ENCODE results near the gene ZRANB1.

The ZRANB1 gene

DNA sequence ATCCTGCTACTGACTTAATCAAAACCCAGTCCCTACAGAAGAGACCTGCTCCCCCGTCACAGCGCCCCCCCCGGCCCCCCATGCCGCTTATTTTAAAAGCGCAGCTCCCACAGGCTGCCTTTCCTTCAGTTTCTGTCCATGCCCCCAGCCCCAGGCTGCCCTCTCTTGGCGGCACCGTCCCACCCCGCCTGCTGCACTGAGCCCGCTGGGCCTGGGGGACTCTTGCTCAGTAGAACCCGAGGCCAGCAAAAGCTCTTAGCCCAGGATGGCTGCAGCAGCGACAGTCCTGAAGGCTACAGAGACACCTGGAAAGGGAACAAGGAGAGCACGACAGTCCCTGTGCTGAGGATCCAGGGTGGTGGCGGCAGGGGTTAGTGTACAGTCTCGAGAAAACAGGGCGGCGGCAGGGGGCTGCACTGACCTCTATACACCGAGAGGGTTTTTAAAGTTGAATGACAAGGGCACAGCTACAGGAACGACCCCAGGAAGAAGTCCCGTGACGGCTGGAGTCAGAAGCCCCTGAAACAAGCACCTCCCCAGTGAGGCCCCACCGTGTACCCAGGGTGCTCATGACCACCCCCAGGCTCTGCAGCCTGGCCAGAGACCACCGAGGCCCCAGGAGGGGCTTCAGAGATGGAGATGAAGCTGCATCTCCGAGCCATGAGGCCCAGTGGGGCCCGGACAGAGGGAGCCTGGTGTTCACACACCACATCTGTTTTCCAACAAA is 54.4 kb downstream of the ZRANB1 start:
- DNase-seq: peak; percentile 12

DNA sequence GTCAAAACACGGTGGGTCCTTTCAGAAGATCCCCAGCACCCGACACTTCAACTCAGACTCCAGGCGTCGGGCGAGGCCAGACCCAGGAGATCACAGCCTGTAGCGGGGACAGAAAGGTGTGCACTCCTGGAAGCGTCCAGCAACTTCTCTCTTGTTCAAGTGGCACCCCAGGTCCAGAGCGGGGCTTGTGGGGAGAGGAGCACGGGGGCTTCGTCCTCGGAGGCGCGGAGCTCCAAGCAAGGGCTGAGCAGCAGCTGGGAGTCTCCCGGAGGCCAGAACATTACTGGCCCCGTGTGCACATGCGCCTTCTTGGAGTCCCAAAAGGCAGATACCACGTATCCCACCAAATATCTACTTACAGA is 54.9 kb downstream of the ZRANB1 start:
- peak; percentile 10 for DNase-seq

DNA sequence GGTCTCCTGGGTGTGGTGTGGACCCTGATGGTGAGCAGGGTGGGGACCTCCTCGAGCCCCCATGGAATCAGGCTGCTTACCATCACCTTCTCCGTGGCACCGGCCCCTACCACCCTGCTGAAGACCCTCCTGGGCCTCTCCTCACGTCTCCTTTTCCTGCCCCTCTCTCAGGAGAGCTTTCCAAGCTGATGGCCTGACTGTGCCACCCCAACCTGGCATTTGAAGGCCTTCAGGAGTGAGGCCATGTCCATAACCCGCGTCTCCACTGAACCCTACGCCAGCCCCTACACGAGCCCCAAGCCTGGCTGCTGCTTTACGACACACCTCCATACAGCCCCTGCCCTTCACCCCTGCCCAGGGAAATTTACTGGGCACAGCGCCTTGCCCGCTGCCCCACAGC is 55.4 kb downstream of the ZRANB1 start:
- DNase-seq: no peak

DNA sequence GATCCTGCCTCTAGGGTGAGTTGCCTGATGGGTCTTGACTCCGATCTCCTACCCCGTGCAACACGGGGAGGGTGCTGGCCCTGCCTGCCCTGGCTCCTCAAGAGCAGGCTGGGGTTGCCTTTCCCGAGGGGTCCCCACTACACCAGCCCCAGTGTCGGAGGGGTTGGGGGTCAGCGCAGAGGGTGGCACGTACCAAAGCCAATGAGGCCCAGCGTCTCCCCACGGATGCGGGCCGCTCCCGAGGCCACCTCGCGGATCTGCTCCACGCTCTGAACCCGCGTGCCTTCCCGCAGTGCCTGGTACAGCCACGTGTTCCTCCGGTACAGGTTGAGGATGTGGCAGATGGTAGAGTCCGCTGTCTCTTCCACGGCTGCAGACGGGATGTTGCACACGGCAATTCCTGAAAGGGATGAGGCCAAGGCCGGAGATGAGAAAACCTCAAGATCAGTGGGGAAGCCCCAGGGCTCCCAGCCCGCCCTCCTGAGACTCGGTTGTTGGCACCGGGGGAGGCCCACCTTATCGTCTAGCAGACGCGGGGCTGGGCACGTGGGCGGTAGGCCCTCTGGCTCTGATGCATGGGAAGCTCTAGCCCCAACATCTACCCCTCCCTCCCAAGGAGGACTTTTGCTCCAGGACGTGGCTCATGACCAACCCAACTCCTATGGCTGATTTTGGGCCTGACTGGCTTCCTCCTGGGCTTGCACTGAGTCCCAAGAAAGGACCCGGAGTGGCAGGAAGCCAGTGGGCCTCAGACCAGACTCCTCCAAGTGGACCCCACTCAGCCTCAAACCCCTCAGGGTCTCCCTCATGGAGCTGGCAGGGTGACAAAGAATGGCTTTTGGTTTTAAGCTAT is 56.1 kb downstream of the ZRANB1 start:
- DNase-seq: peak; percentile 4

DNA sequence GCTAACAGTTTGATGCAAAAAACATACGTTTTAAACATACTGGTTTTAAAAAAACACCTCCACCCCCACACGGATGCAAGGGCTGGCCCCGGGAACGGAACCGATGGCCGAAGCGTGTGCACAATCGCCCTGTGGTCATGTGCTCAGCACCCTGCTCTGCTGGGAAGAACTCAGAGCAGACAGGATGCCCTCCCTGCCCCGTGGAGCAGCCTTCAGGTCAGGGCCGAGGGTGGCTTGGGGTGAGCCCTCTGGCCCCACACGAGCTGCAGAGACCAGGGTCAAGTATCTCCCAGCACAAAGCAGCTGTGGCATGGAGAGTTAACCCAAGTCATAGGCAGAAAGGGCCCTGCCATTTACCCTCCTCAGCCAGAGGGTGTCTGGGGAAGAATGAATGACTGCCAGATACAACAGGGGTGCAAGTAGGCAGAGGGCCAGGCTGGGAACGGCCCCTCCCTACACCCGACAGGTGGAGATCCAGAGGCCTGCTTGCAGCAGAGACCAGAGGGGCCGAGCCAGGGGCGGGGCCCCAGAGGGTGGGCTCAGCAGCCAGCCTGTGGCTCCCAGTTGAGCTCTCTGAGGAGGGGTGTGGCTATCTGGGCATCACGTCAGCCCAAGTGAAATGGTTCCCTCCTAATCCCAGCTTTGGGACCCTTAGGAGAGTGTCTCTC is 56.8 kb downstream of the ZRANB1 start:
- peak; percentile 11 for DNase-seq

DNA sequence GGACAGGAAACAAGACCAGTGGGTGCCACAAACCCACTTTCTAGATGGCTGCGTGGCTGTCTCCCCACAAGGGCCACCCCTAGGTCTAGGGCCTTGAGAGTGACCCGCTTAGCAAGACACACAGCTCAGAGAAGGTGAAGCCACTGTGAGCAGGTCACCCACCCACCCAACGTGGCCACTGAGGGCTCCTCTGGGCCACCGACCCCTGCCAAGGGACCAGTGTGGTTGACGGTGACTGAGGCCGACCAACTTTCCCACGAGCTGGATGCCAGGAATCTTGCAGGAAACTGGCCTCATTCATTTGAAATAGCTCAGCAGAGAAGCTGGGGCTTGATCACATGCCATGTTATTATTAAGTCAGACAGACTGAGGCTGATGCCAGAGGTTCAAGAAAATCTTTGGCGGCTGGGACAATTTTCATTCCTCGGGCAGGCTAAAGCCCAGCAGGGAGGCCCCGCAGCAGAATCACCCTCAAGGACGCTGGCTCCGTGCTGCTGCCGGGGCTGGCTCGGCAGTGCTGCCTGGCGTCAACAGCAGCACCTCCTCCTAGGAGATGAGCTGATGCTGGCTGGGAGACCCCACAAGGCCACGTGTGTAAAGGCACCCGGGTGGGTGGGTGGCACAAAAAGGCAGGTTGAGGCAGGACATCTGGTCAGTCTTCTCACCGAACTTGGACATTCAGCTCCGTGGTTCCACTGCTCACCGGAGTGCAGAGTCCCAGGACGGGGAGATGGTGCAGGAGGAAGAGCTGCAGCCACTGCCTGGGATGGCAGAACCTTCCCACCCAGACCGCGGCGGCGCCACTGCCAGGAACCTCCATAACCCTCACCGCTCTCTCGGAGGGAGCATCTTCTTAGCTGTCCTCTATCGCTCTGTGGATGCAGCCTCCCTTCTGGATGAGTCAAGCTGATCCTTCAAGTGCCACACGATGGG is 57.8 kb downstream of the ZRANB1 start:
- DNase-seq: peak; percentile 16

DNA sequence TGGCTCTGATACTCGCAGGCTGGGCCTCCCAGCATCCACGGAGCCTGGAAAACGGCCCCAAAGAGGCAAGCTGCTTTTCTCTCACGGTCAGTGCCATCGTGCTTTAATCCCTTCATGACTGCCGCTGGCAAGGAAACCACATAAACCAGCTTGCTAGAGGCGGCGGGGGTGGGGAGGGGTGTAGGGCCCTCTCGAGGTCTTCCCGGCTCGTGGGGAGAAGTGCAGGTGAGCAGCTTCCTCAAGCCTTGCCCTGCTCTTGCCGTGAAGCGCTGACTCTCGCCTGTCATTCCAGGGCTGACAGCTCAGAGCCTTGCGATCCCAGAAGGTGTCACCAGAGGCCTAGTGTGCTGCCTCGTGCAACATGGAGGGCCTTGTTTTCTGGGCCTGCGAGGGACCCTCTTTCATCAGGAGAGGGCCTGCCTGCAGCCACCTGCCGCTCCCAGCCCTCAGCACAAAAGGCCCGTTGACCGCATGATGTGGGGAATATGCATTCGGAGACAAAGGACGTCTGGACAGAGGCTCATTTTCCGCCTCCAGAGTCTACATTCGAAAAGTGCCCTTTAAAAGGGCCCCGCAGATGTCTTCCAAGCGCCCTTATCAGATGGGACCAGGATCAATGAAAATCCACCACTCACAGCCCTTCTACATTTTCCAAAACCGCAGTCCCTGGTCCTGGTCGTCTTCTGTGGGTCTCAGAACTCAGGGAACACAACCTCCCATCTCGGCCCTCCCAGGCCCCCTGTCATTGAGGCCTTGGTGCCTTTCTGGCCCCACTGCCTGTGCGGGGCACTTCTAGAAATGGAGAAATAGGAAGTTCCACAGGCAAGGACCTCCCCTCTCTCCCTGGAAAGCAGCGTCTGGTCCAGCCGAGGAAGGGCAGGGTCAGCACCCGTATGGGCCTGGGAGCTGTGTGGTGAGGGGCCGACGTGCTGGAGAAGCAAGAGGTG is 58.7 kb downstream of the ZRANB1 start:
- DNase-seq: peak; percentile 15

DNA sequence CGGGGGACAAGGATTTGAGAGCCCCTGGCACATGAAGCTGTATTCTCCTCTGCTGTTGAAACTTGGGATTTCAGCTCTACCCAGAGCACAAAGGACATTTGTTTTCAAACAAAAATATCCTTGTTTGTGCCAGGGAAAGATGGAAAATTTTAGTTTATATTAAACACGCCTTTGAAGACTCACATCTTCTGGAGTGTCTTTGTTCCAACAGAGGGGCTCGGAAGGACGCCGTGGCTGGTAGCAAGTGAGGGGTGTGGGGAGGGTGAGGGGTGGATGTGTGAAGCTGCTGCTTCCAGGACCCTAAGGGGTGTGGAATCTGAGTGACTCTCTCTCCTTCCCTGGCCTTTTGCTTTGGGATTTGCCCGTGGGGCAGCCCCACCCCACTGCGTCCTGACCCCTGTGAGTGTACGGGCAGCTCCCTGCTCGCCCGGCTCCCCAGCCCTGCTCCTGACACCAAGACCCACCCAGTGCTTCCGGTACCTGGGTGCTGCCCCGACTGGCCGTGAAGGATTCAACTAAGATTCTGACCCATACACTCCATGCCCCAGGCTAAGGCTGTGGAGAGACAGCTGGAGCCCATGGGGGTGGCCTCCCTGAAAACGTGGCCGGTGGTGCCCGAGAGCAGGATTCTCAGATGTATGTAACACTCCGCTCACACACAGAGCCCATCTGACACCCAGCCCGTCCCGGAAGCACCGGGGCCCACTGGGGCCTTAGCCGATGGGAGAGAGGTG is 59.6 kb downstream of the ZRANB1 start:
- no peak for DNase-seq

DNA sequence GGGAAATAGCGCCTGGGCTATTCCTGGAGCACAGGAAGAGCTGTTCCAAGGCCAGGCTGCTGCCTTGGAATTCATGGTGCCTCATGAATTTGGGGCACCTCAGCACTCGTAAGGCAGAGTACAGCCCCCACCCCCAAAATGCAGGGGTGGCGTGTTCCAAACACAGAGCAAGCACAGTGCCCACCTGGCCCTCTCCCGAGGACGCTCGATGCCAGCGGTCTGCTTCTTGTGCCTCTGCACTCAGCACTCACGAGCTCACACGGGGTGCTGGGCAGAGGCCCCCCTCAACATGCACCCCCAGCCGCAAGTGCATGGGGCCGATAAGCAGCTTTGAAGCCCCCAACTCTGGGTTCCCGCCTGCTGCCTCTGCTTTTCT is 60.1 kb downstream of the ZRANB1 start:
- peak; percentile 9 for DNase-seq

DNA sequence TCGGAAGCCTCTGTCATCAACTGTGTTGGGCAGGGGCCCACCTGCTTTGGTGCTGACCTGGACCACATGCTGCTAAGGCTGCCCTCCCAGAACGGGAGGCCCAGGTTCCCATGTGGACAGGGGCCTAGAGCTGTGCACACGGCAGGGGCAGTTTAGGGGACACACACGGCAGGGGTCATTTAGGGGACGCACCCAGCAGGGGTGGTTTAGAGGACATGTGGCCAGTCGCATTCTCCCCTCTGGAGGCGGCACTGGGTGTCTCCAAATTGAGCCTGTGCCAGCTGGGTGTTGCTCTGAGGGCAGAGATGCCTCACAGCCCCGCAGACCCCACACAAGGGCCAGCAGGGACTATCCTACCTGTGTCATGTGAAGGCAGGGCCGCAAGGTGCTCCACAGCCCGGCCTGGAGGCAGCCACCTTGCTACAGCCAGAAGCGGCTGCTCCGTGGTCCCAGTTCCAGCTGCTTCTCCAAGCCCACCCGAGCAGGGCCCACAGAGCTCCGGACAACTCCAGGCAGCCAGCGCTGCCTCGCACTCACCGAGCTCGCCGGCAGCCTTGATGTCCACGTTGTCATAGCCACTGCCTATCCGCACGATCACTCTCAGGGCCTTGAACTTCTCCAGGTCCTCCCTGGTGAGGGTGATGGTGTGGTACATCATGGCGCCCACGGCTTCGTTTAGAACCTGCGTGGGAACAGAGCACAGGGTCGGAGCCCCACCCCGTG is 60.7 kb downstream of the ZRANB1 start:
- peak; percentile 10 for DNase-seq

DNA sequence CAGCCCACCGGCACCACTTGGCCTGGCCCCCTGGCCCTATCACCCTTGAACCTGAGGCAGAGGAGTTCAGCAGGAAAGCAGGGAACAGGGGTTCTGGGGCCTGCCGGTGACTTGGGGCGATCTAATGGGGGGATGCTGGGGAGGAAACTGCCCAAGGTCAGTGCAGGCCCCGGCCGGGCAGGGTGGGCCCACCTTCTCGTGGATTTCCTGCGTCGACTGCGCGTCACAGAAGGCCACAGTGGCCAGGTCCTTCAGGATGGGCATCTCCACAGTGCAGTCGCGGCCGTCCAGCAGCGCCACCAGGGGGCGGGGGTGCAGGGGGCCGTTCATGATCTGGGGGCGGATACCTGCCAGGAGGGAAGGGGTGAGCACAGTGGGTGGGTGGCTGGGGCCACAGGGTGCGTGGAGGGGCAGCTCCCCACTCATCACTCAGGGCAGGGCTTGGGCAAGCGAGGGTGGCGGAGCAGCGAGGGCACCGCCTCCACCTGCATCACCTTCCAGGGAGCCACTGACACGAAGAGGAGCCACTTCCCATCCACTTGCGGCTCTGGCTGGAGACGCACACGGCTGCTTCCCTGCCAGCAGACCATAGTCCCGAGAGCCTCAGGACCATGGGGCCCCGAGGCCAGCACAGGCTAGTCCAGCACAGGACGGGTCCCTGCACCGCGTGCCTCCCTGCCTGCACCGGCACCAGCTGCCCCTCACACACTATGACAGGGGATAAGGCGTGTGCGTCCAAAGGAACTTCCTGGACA is 61.4 kb downstream of the ZRANB1 start:
- DNase-seq: peak; percentile 14

DNA sequence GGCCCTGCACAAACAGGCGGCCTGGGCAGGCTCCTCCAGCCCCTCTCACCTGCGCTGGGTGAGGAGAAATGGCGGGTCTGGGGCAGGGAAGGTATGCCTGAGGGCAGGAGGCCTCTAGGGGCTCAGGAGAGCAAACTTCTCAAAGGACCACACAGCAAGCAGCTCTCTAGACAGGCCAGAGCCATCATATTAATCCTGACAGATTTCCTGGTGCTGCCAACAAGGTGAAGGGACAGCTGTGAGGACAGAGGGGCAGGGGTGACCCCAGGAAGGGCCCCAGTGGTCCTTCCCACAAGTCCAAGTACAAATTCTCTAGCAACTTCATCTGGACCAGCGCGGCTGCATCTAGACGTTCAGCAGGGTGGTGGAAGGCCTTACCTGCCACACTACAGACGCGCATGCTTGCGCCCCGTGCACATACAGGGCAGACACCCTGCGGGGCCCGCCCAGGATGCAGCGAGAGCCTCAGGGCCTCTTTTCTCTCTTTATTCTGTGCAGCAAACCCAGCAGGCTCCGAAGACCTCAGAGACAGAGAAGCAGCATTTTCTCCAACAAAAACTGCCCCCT is 62.1 kb downstream of the ZRANB1 start:
- DNase-seq: peak; percentile 6

DNA sequence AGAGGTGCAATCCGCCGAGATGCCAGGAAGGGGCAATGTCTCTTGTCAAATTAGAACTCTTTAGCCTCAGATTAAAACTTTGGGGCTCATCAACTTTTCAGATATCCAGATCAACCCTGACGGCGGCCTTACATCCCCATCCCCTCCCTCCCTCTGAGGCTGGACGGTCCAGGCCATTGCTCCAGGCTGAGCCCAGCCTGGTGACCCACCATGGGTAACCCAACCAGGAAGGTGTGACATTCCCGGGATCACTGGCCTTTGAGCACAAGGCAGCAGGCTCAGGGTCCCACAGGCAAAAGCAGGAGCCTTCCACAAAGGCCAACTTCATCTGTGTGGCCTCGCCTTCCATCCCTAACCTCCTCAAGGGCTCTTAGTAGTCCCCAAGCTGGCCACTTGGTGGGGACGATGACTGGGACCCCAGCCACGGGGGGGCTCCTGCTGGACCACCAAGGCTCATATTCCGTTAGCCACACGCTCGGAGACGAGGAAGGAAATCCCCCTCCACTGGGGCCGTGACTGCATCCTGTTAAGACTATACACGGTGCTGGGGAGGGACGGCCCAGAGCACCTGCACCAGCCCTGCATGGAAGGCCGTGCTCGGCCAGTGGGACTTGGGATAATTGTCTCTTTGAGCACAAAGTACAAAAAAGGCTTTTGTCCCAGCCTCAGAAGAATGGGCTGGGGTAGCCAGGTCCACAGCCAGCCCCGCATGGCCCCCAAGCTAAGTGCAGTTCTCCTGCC is 62.8 kb downstream of the ZRANB1 start:
- peak; percentile 10 for DNase-seq

DNA sequence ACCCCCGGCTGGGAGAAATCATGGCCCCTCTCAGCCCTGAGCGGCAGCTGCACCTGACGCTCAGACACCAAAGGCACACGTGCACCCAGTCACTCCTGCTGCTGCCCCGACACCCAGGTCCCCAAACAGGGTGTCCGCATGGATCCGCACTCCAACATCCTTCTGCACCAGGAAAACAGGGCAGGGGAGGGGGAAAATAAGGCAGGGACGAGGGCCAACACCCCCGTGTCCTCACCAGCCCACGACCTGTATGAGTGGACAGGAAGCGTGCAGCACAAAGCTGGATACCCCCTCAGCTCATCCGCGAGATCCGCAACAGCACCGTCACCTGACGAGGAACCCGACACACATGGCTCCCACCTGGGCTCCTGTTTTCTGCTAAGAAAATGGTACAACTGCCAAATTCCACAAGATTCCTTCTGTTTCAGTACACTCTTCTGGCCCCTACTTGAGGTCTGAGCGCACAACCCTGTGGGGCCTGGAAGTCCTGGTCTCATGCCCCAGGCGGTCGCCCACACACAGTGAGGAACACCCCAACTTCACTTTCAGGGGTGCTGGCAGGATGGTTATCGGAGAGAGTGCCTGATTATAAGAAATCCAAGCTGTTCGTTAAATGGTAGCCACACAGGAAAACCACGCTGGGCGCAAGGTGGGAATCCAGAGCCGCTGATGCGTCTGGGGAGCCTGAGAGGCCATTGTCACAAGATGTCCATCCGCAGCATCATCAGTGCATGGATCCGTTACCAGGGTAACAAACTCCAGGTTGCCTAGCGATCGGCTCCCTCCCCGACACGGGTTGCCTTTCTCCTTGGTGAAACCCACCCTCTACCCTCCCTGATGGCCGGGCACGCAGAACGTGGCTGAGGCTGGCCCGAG is 63.6 kb downstream of the ZRANB1 start:
- no peak for DNase-seq

DNA sequence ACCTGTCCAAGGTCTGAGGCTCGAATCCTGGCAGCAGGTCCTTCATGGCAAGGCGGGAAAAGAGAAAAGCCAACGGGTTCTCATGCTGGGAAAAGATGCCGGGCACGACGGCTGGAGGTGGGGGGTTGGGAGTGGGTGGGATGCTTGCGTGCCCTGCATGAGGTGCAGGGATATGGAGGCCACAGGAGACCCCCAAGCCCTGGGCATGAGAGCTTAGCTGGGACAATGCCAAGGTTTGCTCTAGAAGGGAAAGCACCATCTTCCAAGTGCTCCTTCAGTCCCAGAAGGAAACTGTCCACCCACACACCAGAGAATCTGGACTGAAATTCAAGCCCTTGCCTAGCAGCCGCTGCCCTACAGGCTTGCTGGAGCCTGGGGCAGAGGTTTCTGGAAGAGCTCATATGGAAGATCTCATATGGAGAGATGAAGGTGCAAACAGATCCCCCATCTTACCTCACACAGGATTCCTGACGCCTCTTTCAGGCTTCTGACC is 64.3 kb downstream of the ZRANB1 start:
- peak; percentile 15 for DNase-seq

DNA sequence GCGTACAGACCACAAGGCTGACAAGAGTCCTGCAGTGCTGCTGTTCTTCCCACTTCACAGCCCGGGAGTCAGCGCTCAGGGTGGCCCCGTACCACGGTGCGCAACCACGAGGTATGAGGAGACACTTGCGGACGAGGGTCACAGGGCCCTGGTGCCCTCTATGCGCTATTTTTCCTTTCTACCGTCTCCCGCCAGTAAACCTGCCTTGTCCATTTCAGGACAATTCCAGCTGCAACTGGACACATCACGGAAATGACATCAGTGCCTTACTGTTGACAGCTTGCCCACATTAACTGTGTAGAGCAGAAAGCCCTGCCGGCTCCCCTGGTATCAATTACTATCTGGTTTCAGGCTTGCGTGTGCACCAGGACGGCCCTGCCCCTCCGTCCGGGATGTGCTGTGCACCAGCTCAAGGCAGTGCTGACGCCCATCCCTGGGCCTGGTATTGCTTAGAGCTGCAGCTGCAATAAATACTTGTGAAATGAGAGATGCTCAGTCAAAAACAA is 65.1 kb downstream of the ZRANB1 start:
- peak; percentile 12 for DNase-seq

DNA sequence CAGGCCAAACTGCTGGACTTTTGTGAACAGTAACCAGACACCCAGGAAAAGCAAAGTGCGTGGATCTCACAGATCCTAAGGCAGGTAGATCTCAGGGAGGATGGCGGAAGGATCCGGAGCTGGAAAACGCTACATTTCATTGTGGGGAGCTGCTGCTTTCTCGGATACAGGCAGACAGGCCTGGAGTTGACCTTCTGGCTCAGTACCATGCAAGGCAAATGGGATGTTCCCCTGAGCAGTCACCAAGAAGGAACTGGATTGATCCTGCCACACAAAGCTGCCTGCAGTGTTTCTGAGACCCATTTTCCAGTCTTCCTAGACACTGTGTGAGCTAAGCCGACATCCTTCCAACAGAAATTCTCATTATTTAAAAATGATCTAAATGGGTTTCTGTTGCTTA is 65.5 kb downstream of the ZRANB1 start:
- no peak for DNase-seq
